Endodermal cell (in vitro differentiated cells): ENCODE measurements around the gene SUPT6H. TPM values are rescaled to one million over a fixed set of nuclear protein-coding genes. Genes with fewer than 3 reads are reported as not detected.

Experiments used
- DNase-seq: peaks from one replicate; pipeline ENCODE4 v3.0.0-alpha.2; 2017
- H3K27ac ChIP-seq: 2 replicates; pipeline ENCODE4 v1.5.1; 2013; ENCODE audit warnings: mild to moderate bottlenecking, low read depth, low read length, moderate library complexity
- H3K27me3 ChIP-seq: 2 replicates; pipeline ENCODE4 v1.6.1; 2013; ENCODE audit warnings: mild to moderate bottlenecking, low read length, moderate library complexity; ENCODE audit not compliant: insufficient read depth, control insufficient read depth, poor library complexity, severe bottlenecking
- H3K36me3 ChIP-seq: 2 replicates; pipeline ENCODE4 v1.7.0; 2013; ENCODE audit warnings: mild to moderate bottlenecking, low read length, moderate library complexity; ENCODE audit not compliant: control insufficient read depth, insufficient read depth
- H3K4me1 ChIP-seq: one replicate; pipeline ENCODE4 v1.7.0; 2013; ENCODE audit warnings: low read length; ENCODE audit not compliant: control insufficient read depth, insufficient read depth
- H3K4me3 ChIP-seq: 2 replicates; pipeline ENCODE4 v1.5.1; 2013; ENCODE audit warnings: mild to moderate bottlenecking, low read length, moderate library complexity
- H3K9ac ChIP-seq: 2 replicates; pipeline ENCODE4 v1.6.1; 2013; ENCODE audit warnings: mild to moderate bottlenecking, low read length, moderate library complexity; ENCODE audit not compliant: poor library complexity, severe bottlenecking; ENCODE audit errors: extremely low read depth
- H3K9me3 ChIP-seq: 2 replicates; pipeline ENCODE4 v1.6.1; 2013; ENCODE audit warnings: mild to moderate bottlenecking, low read length, moderate library complexity; ENCODE audit not compliant: control insufficient read depth
- H3K27ac Mint-ChIP-seq: 2 replicates; pipeline ENCODE4 v1.8.0; 2020; ENCODE audit warnings: mixed read lengths
- H3K27me3 Mint-ChIP-seq: 2 replicates; pipeline ENCODE4 v1.8.0; 2021; ENCODE audit warnings: mild to moderate bottlenecking, mixed read lengths; ENCODE audit not compliant: insufficient read depth
- H3K36me3 Mint-ChIP-seq: 2 replicates; pipeline ENCODE4 v1.8.0; 2020; ENCODE audit warnings: low read depth, mixed read lengths
- H3K4me1 Mint-ChIP-seq: 2 replicates; pipeline ENCODE4 v1.8.0; 2020; ENCODE audit warnings: mixed read lengths
- H3K4me3 Mint-ChIP-seq: 2 replicates; pipeline ENCODE4 v1.8.0; 2020; ENCODE audit warnings: mild to moderate bottlenecking, moderate library complexity, mixed read lengths
- H3K9me3 Mint-ChIP-seq: 2 replicates; pipeline ENCODE4 v1.8.0; 2020; ENCODE audit warnings: mild to moderate bottlenecking, mixed read lengths
- CTCF ChIP-seq: fragments of 200-600 bp; sonication (generic); conservative IDR thresholded peaks from 2 replicates; pipeline ENCODE4 v1.5.0; 2021; ENCODE audit warnings: antibody characterized with exemption, mild to moderate bottlenecking
- WGBS, 2 experiments: methylation state at CpG; one replicate each; pipeline versions ENCODE4 v1.1.5 to v1.1.7; 2013; ENCODE audit warnings: missing lambda C conversion rate in 2 of 2, mixed read lengths in 1 of 2; ENCODE audit not compliant: insufficient coverage in 1 of 2, insufficient read length in 1 of 2; 5-methylcytosine and 5-hydroxymethylcytosine counted together
- total RNA-seq, 2 donors: library from RNA; stranded (reverse); fragmentation: NEBNext Ultra II Directional in 1 of 2; extraction: Animal tissue kit (Norgen Biotek cat#: 25700) in 1 of 2; gene quantifications; 2 replicates in 1 of 2; 3 replicates in 1 of 2; pipeline ENCODE4 v1.2.1, GENCODE V29; 2021

Gene SUPT6H
- total RNA-seq, 2 donors from 2014 or later: 54.4 to 72.1 TPM

DNA sequence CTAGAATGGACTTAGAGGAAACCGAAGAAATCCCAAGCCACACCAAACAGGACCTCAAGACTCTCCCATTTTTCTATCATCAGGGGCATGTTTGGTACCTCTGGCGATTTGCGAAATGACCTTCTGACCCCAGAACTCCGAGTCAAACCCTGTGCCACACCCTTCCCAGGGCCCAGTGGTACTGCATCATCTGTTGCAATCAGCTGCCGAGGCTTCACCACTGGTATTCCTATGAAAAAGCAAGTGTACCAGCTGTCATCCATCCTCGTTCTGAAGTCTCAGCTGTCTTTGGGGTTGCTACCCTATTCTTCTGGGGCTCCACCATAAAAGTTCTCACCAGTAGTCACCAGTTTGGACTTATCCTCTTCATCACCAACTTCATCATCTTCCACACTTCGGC lies 45.7 kb upstream of the SUPT6H start:
- Mint-ChIP-seq H3K4me3 (no peak overlapping the region), H3K27ac (no peak overlapping the region), H3K36me3 (peaks cover 83% of the 10 kb centered on the region), H3K4me1 (peaks cover 4% of the 10 kb centered on the region), H3K9me3 (no peaks in the 10 kb centered on the region), H3K27me3 (peaks cover 12% of the 10 kb centered on the region)
- Histone ChIP-seq H3K4me3 (no peak overlapping the region), H3K27ac (no peak overlapping the region), H3K9ac (no peak overlapping the region), H3K9me3 (no peaks in the 10 kb centered on the region), H3K27me3 (peaks cover 22% of the 10 kb centered on the region), H3K4me1 (no peaks in the 10 kb centered on the region), H3K36me3 (peaks cover 89% of the 10 kb centered on the region)
- 93 to 94% methylated on average over 6 to 7 of the region's 7 CpGs for WGBS, 2 experiments
- TF ChIP-seq CTCF: no peak
- no peak for DNase-seq

DNA sequence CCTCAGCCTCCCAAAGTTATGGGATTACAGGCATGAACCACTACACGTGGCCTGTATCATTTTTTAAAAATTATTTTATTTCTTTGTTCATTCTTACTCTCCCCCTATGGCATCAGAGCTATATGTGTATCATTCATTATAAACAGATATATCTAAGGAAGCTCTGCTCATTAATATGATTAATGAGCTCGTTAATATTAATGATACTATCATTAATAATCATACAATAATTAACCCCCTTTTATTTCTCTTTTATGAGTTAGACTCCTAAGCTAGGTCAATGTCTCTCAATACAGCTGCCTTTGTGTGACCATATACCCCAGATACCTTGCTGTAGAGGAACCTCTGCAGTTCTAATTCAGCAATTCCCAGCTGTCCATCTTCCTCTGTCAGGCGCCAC lies 43.5 kb upstream of the SUPT6H start:
- Mint-ChIP-seq H3K4me1 (peaks cover 18% of the 10 kb centered on the region), H3K27me3 (peaks cover 20% of the 10 kb centered on the region), H3K36me3 (peaks cover 85% of the 10 kb centered on the region), H3K9me3 (no peaks in the 10 kb centered on the region), H3K4me3 (no peak overlapping the region), H3K27ac (no peak overlapping the region)
- Histone ChIP-seq H3K4me1 (no peaks in the 10 kb centered on the region), H3K27me3 (peaks cover 31% of the 10 kb centered on the region), H3K4me3 (no peak overlapping the region), H3K9me3 (no peaks in the 10 kb centered on the region), H3K36me3 (peaks cover 83% of the 10 kb centered on the region), H3K9ac (no peak overlapping the region), H3K27ac (no peak overlapping the region)
- WGBS, 2 experiments: 98 to 100% methylated on average over 1 to 2 of the region's 3 CpGs
- TF ChIP-seq CTCF: no peak
- DNase-seq: no peak

GRCh38 chr17:28620010-28620409 lies 42.0 kb upstream of the SUPT6H start:
- H3K9me3 Mint-ChIP-seq: no peaks in the 10 kb centered on the region
- TF ChIP-seq CTCF: no peak
- H3K27me3 Mint-ChIP-seq: peaks cover 34% of the 10 kb centered on the region
- no peak overlapping the region for H3K4me3 Mint-ChIP-seq
- WGBS, 2 experiments: 80 to 96% methylated on average over 2 of the region's 2 CpGs
- H3K36me3 ChIP-seq: peaks cover 88% of the 10 kb centered on the region
- H3K27me3 ChIP-seq: peaks cover 46% of the 10 kb centered on the region
- peaks cover 18% of the 10 kb centered on the region for H3K4me1 Mint-ChIP-seq
- DNase-seq: no peak
- no peak overlapping the region for H3K9ac ChIP-seq
- no peaks in the 10 kb centered on the region for H3K9me3 ChIP-seq
- H3K4me1 ChIP-seq: no peaks in the 10 kb centered on the region
- H3K36me3 Mint-ChIP-seq: peaks cover 90% of the 10 kb centered on the region
- H3K27ac ChIP-seq: no peak overlapping the region
- H3K27ac Mint-ChIP-seq: no peak overlapping the region
- no peak overlapping the region for H3K4me3 ChIP-seq
